GM18520 (cell line): ENCODE results near the gene LGALS12.

Experiments used
- ATAC-seq: cut with Tn5 transposase; IDR thresholded peaks from one replicate; pipeline ENCODE4 v1.9.1; 2021; ENCODE audit not compliant: unreplicated experiment

The LGALS12 gene

GRCh38 chr11:63558459-63559157, 52.7 kb downstream of the LGALS12 start:
- ATAC-seq, result no peak

DNA sequence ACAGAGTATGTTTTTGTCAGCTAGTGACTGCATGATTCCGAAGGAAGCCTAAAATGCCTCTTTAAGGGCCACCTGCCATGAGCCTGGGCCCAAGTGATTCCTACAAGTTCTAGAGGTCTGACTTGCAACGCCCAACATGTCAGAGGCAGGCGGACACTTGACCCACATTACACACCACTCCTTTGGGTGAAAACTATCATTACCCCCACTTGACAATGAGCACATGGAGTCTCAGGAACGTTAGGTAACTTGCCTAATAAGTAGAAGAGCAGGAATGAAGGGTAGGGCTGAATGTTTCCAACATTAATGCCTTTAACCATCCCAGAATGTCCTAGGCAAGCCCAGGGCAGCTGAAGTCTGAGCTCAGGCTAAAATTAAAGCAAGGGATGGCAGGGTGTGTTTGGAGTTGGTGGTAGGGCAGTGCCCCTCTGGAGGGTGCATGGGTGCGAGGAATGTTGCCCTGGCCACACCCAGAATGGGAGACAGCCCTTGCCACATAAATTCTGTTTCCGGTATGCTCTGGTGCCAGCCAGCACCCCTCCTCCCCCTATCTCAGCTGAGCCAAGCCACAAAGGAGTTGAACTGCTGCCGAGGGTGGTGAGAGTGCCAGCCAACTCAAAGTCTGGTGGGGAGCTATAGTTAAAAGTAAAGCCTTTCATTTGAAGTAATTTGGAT, 54.8 kb downstream of the LGALS12 start:
- no peak for ATAC-seq

GRCh38 chr11:63563201-63564055, 57.5 kb downstream of the LGALS12 start, which contains the start of gene PLAAT2:
TSS of gene PLAAT2 (minus strand) at chr11:63563379. CDS start at chr11:63563324, 55 bp downstream.
- no peak for ATAC-seq

DNA sequence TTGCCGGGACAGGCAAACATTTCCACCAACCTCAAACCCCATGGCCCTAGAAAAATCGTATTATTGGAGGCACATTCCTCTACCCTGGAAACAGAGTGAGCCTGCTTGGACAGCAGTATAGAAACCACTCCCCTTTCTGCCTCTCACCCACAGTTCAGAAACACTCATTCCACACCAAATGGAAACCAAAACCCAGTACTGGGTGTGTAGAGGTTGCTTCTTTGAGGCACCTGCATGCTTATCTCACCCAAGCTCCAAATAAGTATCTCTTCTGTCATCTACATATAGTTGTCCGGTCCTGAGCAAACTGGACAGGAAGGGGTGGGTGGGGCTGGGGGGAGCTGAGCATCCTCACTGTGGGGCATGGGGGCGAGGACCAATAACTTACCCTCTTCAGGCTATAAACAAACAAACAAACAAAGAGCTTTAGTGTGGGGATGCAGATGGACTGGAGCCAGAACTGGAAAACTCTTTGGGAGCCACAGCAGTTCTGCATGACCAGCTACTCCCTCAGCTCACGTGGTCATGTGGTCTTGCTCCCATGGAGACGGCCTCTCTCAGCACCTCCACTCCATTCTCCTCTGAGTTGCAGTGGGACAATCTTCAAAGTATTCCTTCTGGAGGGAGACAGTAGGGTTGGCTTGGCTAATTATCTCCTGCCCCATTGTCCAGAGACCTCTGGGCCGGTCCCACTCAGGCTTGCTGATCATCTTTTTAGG, 58.3 kb downstream of the LGALS12 start:
- ATAC-seq, result peak; percentile 44

- ATAC-seq, result no peak
Observed at GRCh38 chr11:63564784-63565350, 59.0 kb downstream of the LGALS12 start.
